GM18870 (cell line): ENCODE results near the gene ABHD3.
"Not testable (repeated sequence)": the region's sequence is repeated elsewhere in the genome, so short reads cannot be mapped to it uniquely, and the experiment has no call there.

ENCODE experiments used
- ATAC-seq: cut with Tn5 transposase; IDR thresholded peaks from one replicate; pipeline ENCODE4 v1.9.1; 2021; ENCODE audit warnings: moderate library complexity; ENCODE audit not compliant: unreplicated experiment

Gene ABHD3

GRCh38 chr18:21652073-21652472 lies 52.5 kb downstream of the ABHD3 start:
- no peak for ATAC-seq

DNA sequence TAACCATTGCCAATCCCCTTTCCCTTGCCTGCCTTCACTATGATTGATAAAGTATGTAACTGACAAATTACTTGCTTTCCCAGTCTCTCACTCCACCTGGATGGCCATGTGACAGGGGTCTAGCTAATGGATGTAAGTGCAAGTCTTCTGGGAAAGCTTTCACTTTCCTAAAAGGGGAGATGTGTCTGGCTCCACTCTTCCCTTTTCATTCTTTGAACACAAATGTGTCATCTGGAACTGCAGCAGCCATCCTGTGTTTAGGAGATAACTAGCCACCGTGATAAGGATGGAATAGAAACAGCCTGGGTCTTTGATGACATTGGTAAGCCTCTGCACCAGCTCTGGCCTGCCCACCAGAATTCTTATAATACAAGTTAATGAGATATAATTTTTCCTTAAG lies 54.3 kb downstream of the ABHD3 start:
- ATAC-seq, result no peak

GRCh38 chr18:21640375-21640774 lies 64.2 kb downstream of the ABHD3 start:
- ATAC-seq, result not testable (repeated sequence)

DNA sequence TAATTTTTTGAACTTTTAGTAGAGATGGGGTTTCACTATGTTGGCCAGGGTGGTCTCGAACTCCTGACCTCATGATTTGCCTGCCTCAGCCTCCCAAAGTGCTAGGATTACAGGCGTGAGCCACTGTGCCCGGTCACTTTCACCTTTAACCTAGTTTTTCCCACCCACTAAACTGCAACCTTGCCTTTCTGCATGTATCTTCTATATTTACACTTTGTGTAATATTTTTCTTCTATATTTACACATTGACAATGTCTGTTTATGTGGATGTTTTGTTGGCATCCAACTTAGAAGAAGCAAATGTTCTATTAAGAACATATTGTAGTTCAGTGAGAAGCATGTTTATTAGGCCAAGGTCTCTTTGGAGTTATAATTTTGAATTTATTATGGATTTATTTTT lies 65.8 kb downstream of the ABHD3 start:
- ATAC-seq, result no peak

DNA sequence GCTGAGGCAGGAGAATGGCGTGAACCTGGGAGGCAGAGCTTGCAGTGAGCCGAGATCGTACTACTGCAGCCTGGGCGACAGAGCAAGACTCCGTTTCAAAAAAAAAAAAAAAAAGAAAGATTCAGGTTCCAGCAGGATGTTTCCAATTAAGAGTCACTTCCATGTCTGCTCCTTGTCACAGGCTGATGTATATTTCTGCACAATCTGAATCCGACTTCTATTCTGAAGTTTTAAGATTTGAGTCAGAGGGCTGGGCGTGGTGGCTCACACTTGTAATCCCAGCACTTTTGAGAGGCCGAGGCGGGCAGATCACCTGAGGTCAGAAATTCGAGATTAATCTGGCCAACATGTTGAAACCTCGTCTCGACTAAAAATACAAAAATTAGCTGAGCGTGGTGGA lies 67.8 kb downstream of the ABHD3 start:
- no peak for ATAC-seq

DNA sequence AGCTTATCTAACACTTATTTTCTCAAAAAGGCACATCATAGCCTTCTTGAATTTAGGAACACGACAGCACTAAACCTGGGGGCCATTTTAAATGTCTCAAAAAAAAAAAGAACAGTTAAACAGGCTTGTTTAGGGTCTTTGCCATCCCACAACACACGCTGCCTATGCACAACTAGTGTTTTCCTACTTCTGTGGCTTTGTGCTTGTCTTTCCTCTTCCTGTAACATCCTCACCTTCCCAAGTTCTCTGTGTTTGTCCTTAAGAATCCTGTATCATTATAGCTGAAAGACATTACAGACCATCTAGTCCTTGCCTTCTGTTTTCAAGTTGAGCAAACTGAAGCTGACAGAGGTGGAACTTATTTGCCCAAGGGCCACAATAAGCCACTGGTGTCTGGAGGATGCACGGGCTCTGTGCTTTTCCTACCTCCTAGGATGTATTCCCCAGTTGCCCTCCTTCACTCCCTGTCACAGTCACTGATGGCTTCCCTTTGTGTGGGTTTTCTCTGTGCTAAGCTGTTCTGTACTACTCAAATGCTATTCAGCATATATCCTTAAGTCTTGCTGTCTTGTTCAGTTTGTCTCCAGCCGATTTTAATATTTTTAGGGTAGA lies 69.9 kb downstream of the ABHD3 start:
- ATAC-seq, result no peak

DNA sequence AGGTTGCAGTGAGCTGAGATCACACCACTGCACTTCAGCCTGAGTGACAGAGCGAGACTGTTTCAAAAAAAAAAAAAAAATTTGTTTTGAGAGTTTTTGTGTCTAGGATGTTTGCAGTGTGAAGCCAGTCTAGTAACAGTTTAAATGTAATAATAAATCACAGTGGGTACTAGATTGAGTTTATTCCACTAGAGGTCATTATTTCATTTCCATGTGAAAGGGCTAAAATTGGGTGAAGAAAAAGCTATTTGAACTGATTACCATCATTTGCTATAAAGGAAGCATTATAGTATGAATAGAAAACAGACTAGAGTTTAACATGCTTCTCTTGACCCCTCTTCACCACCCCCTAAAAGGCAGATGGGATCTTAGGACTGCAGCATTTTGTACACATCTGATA lies 72.2 kb downstream of the ABHD3 start:
- ATAC-seq, result no peak

GRCh38 chr18:21629089-21629832 lies 75.3 kb downstream of the ABHD3 start:
- ATAC-seq, result no peak

GRCh38 chr18:21621640-21622039 lies 82.9 kb downstream of the ABHD3 start:
- not testable (repeated sequence) for ATAC-seq

DNA sequence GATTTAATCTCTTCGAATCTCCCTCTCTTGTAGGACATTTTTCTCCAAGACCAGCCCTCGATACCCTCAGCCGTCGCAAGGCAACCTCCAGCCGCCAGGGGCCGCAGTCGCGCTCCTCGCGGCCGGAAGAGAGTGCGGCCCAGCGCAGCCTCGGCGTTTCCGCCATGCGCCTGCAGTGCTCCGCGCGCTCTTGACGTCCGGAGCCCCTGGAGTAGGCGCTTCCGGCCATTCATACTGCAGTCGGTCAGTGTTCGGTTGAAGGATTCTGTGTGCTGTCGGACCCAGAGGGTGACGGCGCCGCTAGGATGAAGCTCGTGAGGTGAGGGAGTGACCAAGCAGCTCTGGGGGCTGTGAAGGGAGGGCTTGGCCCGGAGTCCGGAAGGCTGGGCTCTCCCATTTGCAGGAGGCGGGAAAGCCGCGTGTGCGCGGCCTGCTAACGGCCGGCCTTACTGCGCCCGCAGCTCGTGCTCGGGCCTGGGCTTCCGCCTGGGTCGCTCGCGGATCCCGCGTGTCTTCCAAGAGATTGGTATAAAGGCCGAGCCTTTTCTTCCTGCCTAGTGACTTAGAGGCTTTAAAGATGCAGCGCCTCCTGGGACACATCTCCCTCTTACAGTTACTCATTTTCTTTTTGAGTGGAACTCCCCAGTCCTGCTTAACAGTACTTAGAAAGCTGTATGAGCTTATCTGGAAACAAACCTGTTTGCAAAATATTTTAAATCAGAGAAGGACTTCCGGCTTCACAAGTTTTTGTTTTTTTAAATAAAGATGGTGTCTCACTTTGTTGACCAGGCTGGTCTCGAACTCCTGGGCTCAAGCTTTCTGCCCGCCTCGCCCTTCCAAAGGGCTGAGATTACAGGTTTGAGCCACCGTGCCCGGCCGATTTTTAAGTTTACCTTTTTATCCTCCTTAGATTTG lies 92.2 kb downstream of the ABHD3 start, which contains the start of gene SNRPD1:
Gene SNRPD1, plus strand, starts transcription at position 190 of the 915 bp plus-strand sequence. Its CDS starts 116 bp downstream, at position 306.
- peak; percentile 82 for ATAC-seq

DNA sequence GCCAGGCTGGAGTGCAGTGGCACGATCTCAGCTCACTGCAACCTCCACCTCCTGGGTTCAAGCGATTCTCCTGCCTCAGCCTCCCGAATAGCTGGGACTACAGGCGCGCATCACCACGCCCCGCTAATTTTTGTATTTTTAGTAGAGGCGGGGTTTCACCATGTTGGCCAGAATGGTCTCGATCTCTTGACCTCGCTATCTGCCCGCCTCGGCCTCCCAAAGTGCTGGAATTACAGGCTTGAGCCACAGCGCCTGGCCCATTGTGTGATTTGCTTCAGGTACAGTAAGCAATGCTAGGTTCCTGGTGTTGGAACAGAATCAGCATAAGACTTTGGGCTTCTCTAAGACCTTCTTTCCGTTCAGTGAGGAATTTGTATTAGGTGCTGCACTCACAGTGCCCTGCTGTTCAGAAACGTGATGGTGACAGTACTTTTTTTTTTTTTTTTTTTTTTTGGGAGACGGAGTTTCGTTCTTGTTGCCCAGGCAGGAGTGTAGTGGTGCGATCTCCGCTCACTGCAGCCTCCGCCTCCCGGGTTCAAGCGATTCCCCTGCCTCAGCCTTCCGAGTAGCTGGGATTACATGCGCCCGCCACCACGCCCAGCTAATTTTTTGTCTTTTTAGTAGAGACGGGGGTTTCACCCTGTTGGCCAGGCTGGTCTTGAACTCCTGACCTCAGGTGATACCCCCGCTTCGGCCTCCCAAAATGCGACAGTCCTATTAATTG lies 93.0 kb downstream of the ABHD3 start:
- not testable (repeated sequence) for ATAC-seq

- no peak for ATAC-seq
These were observed 99.4 kb downstream of the ABHD3 start for GRCh38 chr18:21605213-21605612.

GRCh38 chr18:21604671-21605070 lies 99.9 kb downstream of the ABHD3 start:
- no peak for ATAC-seq

- ATAC-seq, result no peak
These were observed 102.3 kb downstream of the ABHD3 start for GRCh38 chr18:21602299-21602587.
